GM12864 (cell line): Measurements from ENCODE around the gene PPP1R18.
A peak's percentile ranks its signal among the peaks of the same experiment; 100 is the strongest.
"Not testable (repeated sequence)": the region's sequence is repeated elsewhere in the genome, so short reads cannot be mapped to it uniquely, and the experiment has no call there.

Experiments
- DNase-seq: peaks from one replicate; pipeline ENCODE4 v3.0.0-alpha.2; 2011; ENCODE audit warnings: low read depth
- H3K4me3 ChIP-seq: 2 replicates; pipeline ENCODE4 v1.5.1; 2011; ENCODE audit warnings: mild to moderate bottlenecking, low read depth, low read length, control low read depth
- CTCF ChIP-seq: IDR thresholded peaks from 2 replicates; pipeline ENCODE4 v1.5.1; 2011; ENCODE audit warnings: low read depth, mild to moderate bottlenecking, moderate library complexity, low read length, control low read depth, inconsistent platforms; ENCODE audit errors: missing control alignments

The PPP1R18 gene

GRCh38 chr6:30721198-30722024 is 35.0 kb upstream of the PPP1R18 start:
- DNase-seq = peak; percentile 67
- TF ChIP-seq CTCF = peak; percentile 45
- peak overlapping the region; percentile 97 for H3K4me3 ChIP-seq

GRCh38 chr6:30720738-30721197 is 34.3 kb upstream of the PPP1R18 start:
- peak overlapping the region; percentile 81 for H3K4me3 ChIP-seq
- TF ChIP-seq CTCF = no peak
- no peak for DNase-seq

- H3K4me3 ChIP-seq = peak within 1 kb of the TSS; percentile 81
- peak; percentile 9 for TF ChIP-seq CTCF
- DNase-seq = peak; percentile 95
Observed at GRCh38 chr6:30719791-30720737, 33.6 kb upstream of the PPP1R18 start, which contains the start of gene TUBB. TUBB (plus strand) TSS chr6:30720352; CDS start chr6:30720507, 155 bp downstream.

- no peak for DNase-seq
- no peak for TF ChIP-seq CTCF
- peak overlapping the region; percentile 81 for H3K4me3 ChIP-seq
Observed at GRCh38 chr6:30719356-30719755, 32.9 kb upstream of the PPP1R18 start.

GRCh38 chr6:30717845-30718720 is 31.6 kb upstream of the PPP1R18 start:
- H3K4me3 ChIP-seq = peak overlapping the region; percentile 81
- not testable (repeated sequence) for DNase-seq

GRCh38 chr6:30717129-30717844 is 30.8 kb upstream of the PPP1R18 start, which contains the start of gene MDC1:
MDC1 (minus strand) TSS chr6:30717281; CDS start chr6:30715175, 2,106 bp downstream.
- peak; percentile 27 for TF ChIP-seq CTCF
- peak; percentile 100 for DNase-seq
- peak within 1 kb of the TSS; percentile 90 for H3K4me3 ChIP-seq
